Putamen (tissue), 1 donor: ENCODE results near the gene HENMT1.
"Not testable (repeated sequence)": the region's sequence is repeated elsewhere in the genome, so short reads cannot be mapped to it uniquely, and the experiment has no call there.

Source experiments
- DNase-seq: peaks from one replicate; pipeline ENCODE4 v3.0.0-alpha.2; 2016; ENCODE audit warnings: low spot score

HENMT1 gene

GRCh38 chr1:108661030-108661609 is at the start of gene HENMT1:
HENMT1 (minus strand) TSS chr1:108661093; CDS start chr1:108659884, 1,209 bp downstream.
- peak; percentile 66 for DNase-seq

- DNase-seq = no peak
Measured at GRCh38 chr1:108708691-108709660, 48.1 kb upstream of the HENMT1 start.

- DNase-seq = no peak
Measured at GRCh38 chr1:108706643-108707042, 45.8 kb upstream of the HENMT1 start.

- no peak for DNase-seq
Measured at GRCh38 chr1:108704496-108704895, 43.6 kb upstream of the HENMT1 start.

- no peak for DNase-seq
Measured at GRCh38 chr1:108703939-108704338, 43.0 kb upstream of the HENMT1 start.

GRCh38 chr1:108702109-108702508 is 41.2 kb upstream of the HENMT1 start:
- not testable (repeated sequence) for DNase-seq

- no peak for DNase-seq
Measured at GRCh38 chr1:108701176-108701849, 40.4 kb upstream of the HENMT1 start.

- no peak for DNase-seq
Measured at GRCh38 chr1:108699375-108700332, 38.8 kb upstream of the HENMT1 start.

GRCh38 chr1:108695535-108695934 is 34.6 kb upstream of the HENMT1 start:
- DNase-seq = no peak

- peak; percentile 68 for DNase-seq
Measured at GRCh38 chr1:108692724-108693655, 32.1 kb upstream of the HENMT1 start.

GRCh38 chr1:108691942-108692723 is 31.2 kb upstream of the HENMT1 start, which contains the start of gene PRPF38B:
PRPF38B (plus strand) TSS chr1:108692310; CDS start chr1:108692592, 282 bp downstream.
- DNase-seq = peak; percentile 95

- DNase-seq = no peak
Measured at GRCh38 chr1:108691128-108691941, 30.4 kb upstream of the HENMT1 start.

GRCh38 chr1:108686614-108687313 is 25.9 kb upstream of the HENMT1 start:
- DNase-seq = no peak

- DNase-seq = no peak
Measured at GRCh38 chr1:108685529-108685928, 24.6 kb upstream of the HENMT1 start.

GRCh38 chr1:108681701-108682100 is 20.8 kb upstream of the HENMT1 start:
- not testable (repeated sequence) for DNase-seq

- DNase-seq = no peak
Measured at GRCh38 chr1:108679586-108680213, 18.8 kb upstream of the HENMT1 start.

GRCh38 chr1:108678706-108679105 is 17.8 kb upstream of the HENMT1 start:
- DNase-seq = no peak
